HEK293 (cell line): ENCODE measurements around the gene MLXIPL.
"Not testable (repeated sequence)": the region's sequence is repeated elsewhere in the genome, so short reads cannot be mapped to it uniquely, and the experiment has no call there.

Experiments
- CTCF ChIA-PET: fragments of 350-600 bp; formaldehyde crosslinking; extraction: SDS; loops from one replicate; lab custom pipeline; 2021; ENCODE audit warnings: antibody characterized with exemption; lab: Yijun Ruan, JAX
- POLR2A ChIA-PET: fragments of 300-600 bp; formaldehyde crosslinking; extraction: SDS; loops from one replicate; lab custom pipeline; 2020; ENCODE audit warnings: antibody characterized with exemption, inconsistent platforms; lab: Yijun Ruan, JAX
- H3K27ac ChIP-seq: fragments of 200-500 bp; sonication (Bioruptor generic); 2 replicates; pipeline ENCODE4 v1.5.1; 2014; ENCODE audit warnings: low read depth, low read length, control low read depth, inconsistent platforms; ENCODE audit errors: extremely low read depth
- H3K36me3 ChIP-seq, 2 experiments: fragments of 200-500 bp in 1 of 2; sonication (Bioruptor generic) in 1 of 2; 1 replicate in 1 of 2; 2 replicates in 1 of 2; pipeline ENCODE4 v1.5.1; 2014 to 2017; ENCODE audit warnings: inconsistent platforms in 2 of 2, low read length in 2 of 2; ENCODE audit not compliant: control insufficient read depth in 2 of 2, insufficient read depth in 1 of 2
- H3K4me1 ChIP-seq: fragments of 200-500 bp; sonication (Bioruptor generic); 2 replicates; pipeline ENCODE4 v1.5.1; 2014; ENCODE audit warnings: mild to moderate bottlenecking, low read length, inconsistent platforms; ENCODE audit not compliant: control insufficient read depth, insufficient read depth
- H3K4me3 ChIP-seq: 2 replicates; pipeline ENCODE4 v1.5.1; 2011; ENCODE audit warnings: low read depth, mild to moderate bottlenecking, control low read depth, low read length, moderate library complexity
- H3K9me3 ChIP-seq: fragments of 200-500 bp; sonication (Bioruptor generic); 2 replicates; pipeline ENCODE4 v1.5.1; 2014; ENCODE audit warnings: low read depth, low read length, inconsistent platforms; ENCODE audit not compliant: control insufficient read depth, insufficient read depth
- GLI4 ChIP-seq: fragments of 450-650 bp; formaldehyde crosslinking; IDR thresholded peaks from 2 replicates; pipeline ENCODE4 v1.5.1; 2016; ENCODE audit warnings: missing biosample characterization, missing genetic modification characterization
- SP3 ChIP-seq: fragments of 450-650 bp; formaldehyde crosslinking; IDR thresholded peaks from 2 replicates; pipeline ENCODE4 v1.5.1; 2016; ENCODE audit warnings: missing biosample characterization, missing genetic modification characterization
- ZBTB11 ChIP-seq: fragments of 450-650 bp; formaldehyde crosslinking; conservative IDR thresholded peaks from 2 replicates; pipeline ENCODE4 v1.5.1; 2016; ENCODE audit warnings: low read depth, missing biosample characterization, missing genetic modification characterization
- ZFP3 ChIP-seq: fragments of 450-650 bp; formaldehyde crosslinking; IDR thresholded peaks from 2 replicates; pipeline ENCODE4 v1.5.1; 2016; ENCODE audit warnings: low read depth, missing biosample characterization, missing genetic modification characterization
- ZFP69B ChIP-seq: fragments of 450-650 bp; formaldehyde crosslinking; IDR thresholded peaks from 2 replicates; pipeline ENCODE4 v1.5.1; 2016; ENCODE audit warnings: missing biosample characterization, missing genetic modification characterization
- ZNF121 ChIP-seq: fragments of 450-650 bp; formaldehyde crosslinking; IDR thresholded peaks from 2 replicates; pipeline ENCODE4 v1.5.1; 2016; ENCODE audit warnings: missing biosample characterization, missing genetic modification characterization
- ZNF155 ChIP-seq: fragments of 450-650 bp; formaldehyde crosslinking; IDR thresholded peaks from 2 replicates; pipeline ENCODE4 v1.5.1; 2016; ENCODE audit warnings: missing biosample characterization, missing genetic modification characterization
- ZNF19 ChIP-seq: fragments of 450-650 bp; formaldehyde crosslinking; IDR thresholded peaks from 2 replicates; pipeline ENCODE4; 2016; ENCODE audit warnings: missing biosample characterization, missing genetic modification characterization, low read depth
- ZNF23 ChIP-seq: fragments of 450-650 bp; formaldehyde crosslinking; IDR thresholded peaks from 2 replicates; pipeline ENCODE4 v1.5.1; 2016; ENCODE audit warnings: missing biosample characterization, missing genetic modification characterization, borderline replicate concordance
- ZNF248 ChIP-seq: fragments of 450-650 bp; formaldehyde crosslinking; IDR thresholded peaks from 2 replicates; pipeline ENCODE4 v1.5.1; 2017; ENCODE audit warnings: missing biosample characterization, missing genetic modification characterization
- ZNF266 ChIP-seq: fragments of 450-650 bp; formaldehyde crosslinking; IDR thresholded peaks from 2 replicates; pipeline ENCODE4 v1.5.1; 2016; ENCODE audit warnings: missing biosample characterization, missing genetic modification characterization, low read depth
- ZNF501 ChIP-seq: fragments of 450-650 bp; formaldehyde crosslinking; IDR thresholded peaks from 2 replicates; pipeline ENCODE4 v1.5.1; 2016; ENCODE audit warnings: missing biosample characterization, missing genetic modification characterization
- ZNF513 ChIP-seq: fragments of 450-650 bp; IDR thresholded peaks from 2 replicates; pipeline ENCODE4 v1.5.1; 2018; ENCODE audit warnings: missing biosample characterization, missing genetic modification characterization
- ZNF548 ChIP-seq: fragments of 450-650 bp; formaldehyde crosslinking; IDR thresholded peaks from 2 replicates; pipeline ENCODE4 v1.5.1; 2016; ENCODE audit warnings: missing biosample characterization, missing genetic modification characterization
- ZNF623 ChIP-seq: fragments of 450-650 bp; formaldehyde crosslinking; IDR thresholded peaks from 2 replicates; pipeline ENCODE4 v1.5.1; 2016; ENCODE audit warnings: missing biosample characterization, missing genetic modification characterization
- ZNF660 ChIP-seq: fragments of 450-650 bp; IDR thresholded peaks from 2 replicates; pipeline ENCODE4 v1.5.1; 2018; ENCODE audit warnings: missing biosample characterization, mild to moderate bottlenecking, missing genetic modification characterization
- ZNF776 ChIP-seq: fragments of 450-650 bp; formaldehyde crosslinking; IDR thresholded peaks from 2 replicates; pipeline ENCODE4 v1.5.0; 2017; ENCODE audit warnings: missing biosample characterization, missing genetic modification characterization, borderline replicate concordance
- ZSCAN16 ChIP-seq: fragments of 450-650 bp; formaldehyde crosslinking; IDR thresholded peaks from 2 replicates; pipeline ENCODE4 v1.5.1; 2016; ENCODE audit warnings: missing biosample characterization, missing genetic modification characterization
- TF ChIP-seq, protein P1 (sequence below): fragments of 450-650 bp; formaldehyde crosslinking; IDR thresholded peaks from 2 replicates; pipeline ENCODE4 v1.5.1; 2016; ENCODE audit warnings: missing biosample characterization, missing genetic modification characterization, low read depth
- TF ChIP-seq, protein P2 (sequence below): fragments of 450-650 bp; formaldehyde crosslinking; IDR thresholded peaks from 2 replicates; pipeline ENCODE4 v1.5.1; 2016; ENCODE audit warnings: missing biosample characterization, missing genetic modification characterization

The MLXIPL gene

DNA sequence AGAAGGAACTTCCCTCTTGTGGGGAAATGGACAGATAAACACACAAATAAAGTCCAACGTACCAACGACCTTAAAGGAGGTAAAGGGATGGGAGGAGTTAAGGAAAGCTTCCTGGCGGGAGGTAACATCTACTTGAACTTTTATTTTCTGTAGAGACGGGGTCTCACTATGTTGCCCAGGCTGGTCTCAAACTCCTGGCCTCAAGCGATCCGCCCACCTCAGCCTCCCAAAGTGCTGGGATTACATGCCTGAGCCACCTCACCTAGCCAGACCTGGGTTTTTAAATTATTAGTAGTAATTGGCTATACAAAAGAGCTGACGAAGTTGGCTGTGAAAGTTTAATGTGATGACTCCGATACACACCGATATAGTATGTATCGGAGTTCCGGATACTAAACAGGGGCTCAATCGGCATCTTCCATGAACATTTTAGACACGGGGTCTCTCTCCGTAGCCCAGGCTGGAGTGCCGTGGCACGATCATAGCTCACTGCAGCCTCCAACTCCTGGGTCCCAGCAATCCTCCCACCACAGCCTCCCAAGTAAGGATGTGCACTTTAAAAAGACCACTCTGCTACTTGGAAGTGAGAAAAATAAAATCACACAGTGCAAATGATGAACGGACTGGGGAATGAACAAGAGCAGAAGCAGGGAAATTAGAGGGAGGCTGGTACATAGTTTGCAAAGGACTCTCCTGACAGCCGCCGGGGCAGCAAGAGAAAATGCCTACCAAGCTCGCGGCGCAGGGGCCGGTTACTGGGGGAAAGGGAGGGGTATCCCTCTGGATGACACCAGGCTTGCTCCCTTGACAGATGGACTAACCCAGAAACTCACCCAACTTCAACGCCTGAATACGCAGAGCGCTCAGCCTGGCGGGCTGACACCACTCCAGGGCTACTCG is 67.9 kb downstream of the MLXIPL start (continued):
- no peak for TF ChIP-seq ZFP69B (tag by site-specific recombination)
- TF ChIP-seq, protein P1, sequence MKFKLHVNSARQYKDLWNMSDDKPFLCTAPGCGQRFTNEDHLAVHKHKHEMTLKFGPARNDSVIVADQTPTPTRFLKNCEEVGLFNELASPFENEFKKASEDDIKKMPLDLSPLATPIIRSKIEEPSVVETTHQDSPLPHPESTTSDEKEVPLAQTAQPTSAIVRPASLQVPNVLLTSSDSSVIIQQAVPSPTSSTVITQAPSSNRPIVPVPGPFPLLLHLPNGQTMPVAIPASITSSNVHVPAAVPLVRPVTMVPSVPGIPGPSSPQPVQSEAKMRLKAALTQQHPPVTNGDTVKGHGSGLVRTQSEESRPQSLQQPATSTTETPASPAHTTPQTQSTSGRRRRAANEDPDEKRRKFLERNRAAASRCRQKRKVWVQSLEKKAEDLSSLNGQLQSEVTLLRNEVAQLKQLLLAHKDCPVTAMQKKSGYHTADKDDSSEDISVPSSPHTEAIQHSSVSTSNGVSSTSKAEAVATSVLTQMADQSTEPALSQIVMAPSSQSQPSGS (tag by site-specific recombination), result no peak
- TF ChIP-seq ZNF155, result no peak
- 0 out of 2 replicates have a peak, but pooled peaks have one; percentile 49 for TF ChIP-seq SP3 (tag by site-specific recombination)
- no peak for TF ChIP-seq ZSCAN16 (tag by site-specific recombination)
- TF ChIP-seq ZNF660, result no peak
- no peak for TF ChIP-seq ZNF248

- Histone ChIP-seq H3K4me1 (peaks cover 3% of the 10 kb centered on the region; the same call in 1 of the 2 replicates), H3K9me3 (no peaks in the 10 kb centered on the region), H3K36me3 (peaks cover 16 to 21% of the 10 kb centered on the region in 2 experiments; a peak in 2 of 3 replicates), H3K27ac (0 out of 2 replicates have a peak overlapping the region, but pooled peaks have one; percentile 12), H3K4me3 (no peak overlapping the region)
- TF ChIP-seq ZNF121 (tag by site-specific recombination), result peak; percentile 56; the same call in 1 of the 2 replicates
- no peak for TF ChIP-seq ZFP3 (tag by site-specific recombination)
- no peak for TF ChIP-seq ZNF23 (tag by site-specific recombination)
- ChIA-PET CTCF (no interaction called here), POLR2A (interaction anchor here (1.9 to 2.5 kb wide), 2 partner anchors 23 to 34 kb away, joined by 10 to 24 read pairs; partner anchors contain the start of genes BAZ1B and TBL2)
Observed at GRCh38 chr7:73555411-73555982, 68.8 kb downstream of the MLXIPL start.

- CTCF ChIA-PET, H3K9me3 ChIP-seq, POLR2A ChIA-PET, H3K4me3 ChIP-seq, H3K4me1 ChIP-seq, H3K27ac ChIP-seq: not testable (repeated sequence)
- peaks cover 19 to 30% of the 10 kb centered on the region in 2 experiments; a peak in 2 of 3 replicates for H3K36me3 ChIP-seq
Observed at GRCh38 chr7:73550093-73550492, 74.2 kb downstream of the MLXIPL start.

DNA sequence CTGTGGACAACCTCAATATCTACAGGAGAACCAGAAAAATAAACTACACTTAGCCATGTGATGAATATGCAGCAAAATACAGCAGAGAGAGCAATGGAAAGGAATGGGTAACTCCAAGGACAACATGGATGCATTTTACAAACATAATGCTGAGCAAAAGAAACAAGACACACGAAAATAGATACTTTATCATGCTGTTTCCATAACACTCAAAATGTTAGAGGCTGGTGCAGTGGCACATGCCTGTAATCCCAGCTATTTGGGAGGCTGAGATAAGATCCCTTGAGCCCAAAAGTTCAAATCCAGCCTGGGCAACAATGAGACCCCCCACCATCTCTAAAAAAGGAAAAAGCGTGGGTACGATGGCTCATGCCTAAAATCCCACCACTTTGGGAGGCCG is 75.1 kb downstream of the MLXIPL start:
- ChIA-PET CTCF (interaction anchor here (0.6 kb wide), 1 partner anchor 122 kb away, joined by 5 read pairs; no protein-coding TSS in a partner anchor), POLR2A (no interaction called here)
- Histone ChIP-seq H3K36me3 (peaks cover 20 to 25% of the 10 kb centered on the region in 2 experiments; a peak in 2 of 3 replicates), H3K4me1 (no peaks in the 10 kb centered on the region), H3K27ac (no peak overlapping the region), H3K4me3 (no peak overlapping the region), H3K9me3 (no peaks in the 10 kb centered on the region)
- no peak for TF ChIP-seq ZNF501 (tag by site-specific recombination)
- no peak for TF ChIP-seq ZNF623
- TF ChIP-seq GLI4 (tag by site-specific recombination), result no peak
- no peak for TF ChIP-seq ZNF548
- no peak for TF ChIP-seq ZNF19
- TF ChIP-seq, protein P2, sequence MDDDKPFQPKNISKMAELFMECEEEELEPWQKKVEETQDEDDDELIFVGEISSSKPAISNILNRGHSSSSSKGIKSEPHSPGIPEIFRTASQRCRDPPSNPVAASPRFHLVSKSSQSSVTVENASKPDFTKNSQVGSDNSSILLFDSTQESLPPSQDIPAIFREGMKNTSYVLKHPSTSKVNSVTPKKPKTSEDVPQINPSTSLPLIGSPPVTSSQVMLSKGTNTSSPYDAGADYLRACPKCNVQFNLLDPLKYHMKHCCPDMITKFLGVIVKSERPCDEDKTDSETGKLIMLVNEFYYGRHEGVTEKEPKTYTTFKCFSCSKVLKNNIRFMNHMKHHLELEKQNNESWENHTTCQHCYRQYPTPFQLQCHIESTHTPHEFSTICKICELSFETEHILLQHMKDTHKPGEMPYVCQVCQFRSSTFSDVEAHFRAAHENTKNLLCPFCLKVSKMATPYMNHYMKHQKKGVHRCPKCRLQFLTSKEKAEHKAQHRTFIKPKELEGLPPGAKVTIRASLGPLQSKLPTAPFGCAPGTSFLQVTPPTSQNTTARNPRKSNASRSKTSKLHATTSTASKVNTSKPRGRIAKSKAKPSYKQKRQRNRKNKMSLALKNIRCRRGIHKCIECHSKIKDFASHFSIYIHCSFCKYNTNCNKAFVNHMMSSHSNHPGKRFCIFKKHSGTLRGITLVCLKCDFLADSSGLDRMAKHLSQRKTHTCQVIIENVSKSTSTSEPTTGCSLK (tag by site-specific recombination), result no peak
- TF ChIP-seq ZNF513 (tag by site-specific recombination), result no peak
- TF ChIP-seq ZBTB11 (tag by site-specific recombination), result no peak
- TF ChIP-seq ZNF776 (tag by site-specific recombination), result no peak
- no peak for TF ChIP-seq ZNF266
